ENCODE data around the gene SLC22A12. TPM values are rescaled to one million over a fixed set of nuclear protein-coding genes. Genes with fewer than 3 reads are reported as not detected.

SLC22A12 gene
- total RNA-seq, 4 donors from 2014 or later, result not detected

- Histone ChIP-seq H3K4me1 (no peaks in the 10 kb centered on the region), H3K27ac (no peak overlapping the region), H3K9me3 (no peaks in the 10 kb centered on the region), H3K27me3 (no peaks in the 10 kb centered on the region), H3K36me3 (no peaks in the 10 kb centered on the region), H3K4me3 (no peak overlapping the region)
- no peak for TF ChIP-seq POLR2A (IDR thresholded peaks at IDR 0.05)
- TF ChIP-seq CTCF (IDR thresholded peaks at IDR 0.05), result no peak
- no peak for DNase-seq
Measured at GRCh38 chr11:64572143-64572542, 18.9 kb upstream of the SLC22A12 start.

DNA sequence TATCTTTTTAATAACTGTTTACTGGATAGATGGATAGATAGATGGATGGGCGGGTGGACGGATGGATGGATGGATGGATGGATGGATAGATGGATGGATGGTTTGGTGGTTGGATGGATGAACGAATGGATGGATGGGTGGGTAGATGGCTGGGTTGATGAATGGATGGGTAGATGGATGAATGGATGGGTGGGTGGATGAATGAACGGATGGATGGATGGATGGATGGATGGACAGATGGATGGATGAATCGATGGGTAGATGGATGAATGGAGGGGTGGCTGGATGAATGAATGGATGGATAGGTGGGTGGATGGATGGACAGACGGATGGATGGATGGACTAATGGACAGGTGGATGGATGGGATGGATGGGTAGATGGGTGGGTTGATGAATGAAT is 13.8 kb upstream of the SLC22A12 start:
- DNase-seq, result no peak
- TF ChIP-seq POLR2A (IDR thresholded peaks at IDR 0.05), result no peak
- TF ChIP-seq CTCF (IDR thresholded peaks at IDR 0.05), result no peak
- no peaks in the 10 kb centered on the region for H3K9me3 ChIP-seq

GRCh38 chr11:64580412-64580811 is 10.6 kb upstream of the SLC22A12 start:
- H3K27ac ChIP-seq, result no peak overlapping the region
- H3K9me3 ChIP-seq, result no peaks in the 10 kb centered on the region
- DNase-seq, result peak in 1 of 3 donors; percentile 34
- no peak overlapping the region for H3K4me3 ChIP-seq
- no peaks in the 10 kb centered on the region for H3K36me3 ChIP-seq
- no peaks in the 10 kb centered on the region for H3K4me1 ChIP-seq
- H3K27me3 ChIP-seq, result no peaks in the 10 kb centered on the region
- no peak for TF ChIP-seq POLR2A (IDR thresholded peaks at IDR 0.05)
- TF ChIP-seq CTCF (IDR thresholded peaks at IDR 0.05), result no peak

More for the DNA sequence above, 13.8 kb upstream of the SLC22A12 start:
- Histone ChIP-seq H3K27ac (no peak overlapping the region), H3K27me3 (no peaks in the 10 kb centered on the region), H3K4me3 (no peak overlapping the region), H3K4me1 (no peaks in the 10 kb centered on the region), H3K36me3 (no peaks in the 10 kb centered on the region)

- no peak for TF ChIP-seq POLR2A (IDR thresholded peaks at IDR 0.05)
- TF ChIP-seq CTCF (IDR thresholded peaks at IDR 0.05), result no peak
- no peak overlapping the region for H3K4me3 ChIP-seq
- H3K27me3 ChIP-seq, result no peaks in the 10 kb centered on the region
- H3K27ac ChIP-seq, result no peak overlapping the region
- peak in 1 of 3 donors; percentile 30 for DNase-seq
- no peaks in the 10 kb centered on the region for H3K9me3 ChIP-seq
- H3K36me3 ChIP-seq, result no peaks in the 10 kb centered on the region
- H3K4me1 ChIP-seq, result no peaks in the 10 kb centered on the region
Measured at GRCh38 chr11:64581057-64581523, 9.9 kb upstream of the SLC22A12 start.

DNA sequence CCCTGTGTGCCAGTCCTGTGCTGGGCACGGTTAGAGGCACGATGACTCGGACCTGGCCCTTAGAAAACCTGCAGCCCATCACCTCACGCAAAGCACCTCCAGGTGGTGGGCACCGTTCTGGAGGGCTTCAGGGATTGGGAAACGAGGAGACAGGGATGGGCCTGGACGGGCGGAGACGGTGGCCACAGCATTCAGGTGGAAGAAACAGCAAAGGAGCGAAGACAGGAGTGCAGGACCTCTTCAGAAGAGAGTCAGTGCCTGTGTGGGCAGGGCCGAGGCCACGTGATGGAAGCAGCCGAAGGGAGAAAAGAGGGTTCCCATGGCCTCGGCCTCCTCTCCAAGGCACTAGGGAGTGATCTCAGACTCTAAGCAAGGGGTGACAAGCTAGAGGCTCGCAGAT is 8.1 kb upstream of the SLC22A12 start:
- no peaks in the 10 kb centered on the region for H3K27me3 ChIP-seq
- H3K4me1 ChIP-seq, result no peaks in the 10 kb centered on the region
- TF ChIP-seq POLR2A (IDR thresholded peaks at IDR 0.05) (no peak), CTCF (IDR thresholded peaks at IDR 0.05) (no peak)
- DNase-seq, result peak in 1 of 3 donors; percentile 26
- H3K27ac ChIP-seq, result no peak overlapping the region
- H3K9me3 ChIP-seq, result no peaks in the 10 kb centered on the region
- no peaks in the 10 kb centered on the region for H3K36me3 ChIP-seq
- no peak overlapping the region for H3K4me3 ChIP-seq

Data from Peyer's patch (tissue), 4 donors.